ENCODE data around the gene RBBP8NL.

RBBP8NL gene

DNA sequence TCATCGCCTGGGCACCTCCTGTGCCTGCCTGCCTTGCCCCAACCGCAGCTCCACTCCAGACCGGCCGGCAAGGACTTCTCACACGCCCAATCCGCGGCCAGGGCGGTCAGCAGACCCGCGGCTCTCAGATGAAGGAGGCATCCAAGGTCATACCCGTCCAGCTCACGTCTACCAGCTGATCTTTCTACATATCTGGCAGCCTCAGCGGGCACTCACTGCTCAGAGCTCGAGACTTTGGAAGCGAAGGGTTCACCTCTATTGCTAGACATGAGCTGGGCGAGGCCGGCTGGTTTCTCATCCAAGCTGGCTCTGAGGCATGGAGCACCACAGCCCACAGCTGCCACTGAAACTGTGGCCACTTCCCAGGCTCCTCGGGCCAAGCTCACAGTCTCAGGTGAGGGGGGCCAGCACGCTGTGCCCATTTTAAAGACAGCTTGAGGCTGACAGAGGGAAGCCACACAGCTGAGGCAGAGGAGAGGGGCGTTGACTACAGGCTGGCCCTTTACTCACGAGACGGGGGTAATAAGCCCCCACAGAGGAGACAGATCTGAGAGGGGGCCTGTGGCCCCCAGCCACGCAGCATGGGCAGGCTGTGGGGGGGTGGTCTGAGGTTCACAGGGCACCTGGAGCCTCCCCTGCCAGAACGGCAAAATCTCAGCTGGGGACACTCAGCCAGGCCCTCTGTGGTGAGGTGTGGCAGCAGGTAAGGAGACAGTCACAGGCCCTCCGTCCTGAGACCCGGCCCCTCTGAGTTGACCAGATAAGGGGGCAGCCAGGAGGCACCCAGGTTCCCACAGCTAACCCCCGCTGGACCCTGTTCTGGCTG, 62.2 kb downstream of the RBBP8NL start:
- Histone ChIP-seq H3K27me3 (replicated peaks; ENCODE audit: control insufficient read depth, insufficient read depth, low read length) (no peaks in the 10 kb centered on the region), H3K4me1 (ENCODE audit: control insufficient read depth, insufficient read depth, low read length) (peaks cover 28% of the 10 kb centered on the region), H3K9ac (ENCODE audit: low read length) (no peak overlapping the region), H3K9me3 (ENCODE audit: control insufficient read depth, low read length) (no peaks in the 10 kb centered on the region), H3K4me3 (ENCODE audit: low read length) (no peak overlapping the region), H3K36me3 (ENCODE audit: control insufficient read depth, insufficient read depth, low read length, severe bottlenecking) (no peaks in the 10 kb centered on the region)
- no peak for DNase-seq (ENCODE audit: low read depth)

DNA sequence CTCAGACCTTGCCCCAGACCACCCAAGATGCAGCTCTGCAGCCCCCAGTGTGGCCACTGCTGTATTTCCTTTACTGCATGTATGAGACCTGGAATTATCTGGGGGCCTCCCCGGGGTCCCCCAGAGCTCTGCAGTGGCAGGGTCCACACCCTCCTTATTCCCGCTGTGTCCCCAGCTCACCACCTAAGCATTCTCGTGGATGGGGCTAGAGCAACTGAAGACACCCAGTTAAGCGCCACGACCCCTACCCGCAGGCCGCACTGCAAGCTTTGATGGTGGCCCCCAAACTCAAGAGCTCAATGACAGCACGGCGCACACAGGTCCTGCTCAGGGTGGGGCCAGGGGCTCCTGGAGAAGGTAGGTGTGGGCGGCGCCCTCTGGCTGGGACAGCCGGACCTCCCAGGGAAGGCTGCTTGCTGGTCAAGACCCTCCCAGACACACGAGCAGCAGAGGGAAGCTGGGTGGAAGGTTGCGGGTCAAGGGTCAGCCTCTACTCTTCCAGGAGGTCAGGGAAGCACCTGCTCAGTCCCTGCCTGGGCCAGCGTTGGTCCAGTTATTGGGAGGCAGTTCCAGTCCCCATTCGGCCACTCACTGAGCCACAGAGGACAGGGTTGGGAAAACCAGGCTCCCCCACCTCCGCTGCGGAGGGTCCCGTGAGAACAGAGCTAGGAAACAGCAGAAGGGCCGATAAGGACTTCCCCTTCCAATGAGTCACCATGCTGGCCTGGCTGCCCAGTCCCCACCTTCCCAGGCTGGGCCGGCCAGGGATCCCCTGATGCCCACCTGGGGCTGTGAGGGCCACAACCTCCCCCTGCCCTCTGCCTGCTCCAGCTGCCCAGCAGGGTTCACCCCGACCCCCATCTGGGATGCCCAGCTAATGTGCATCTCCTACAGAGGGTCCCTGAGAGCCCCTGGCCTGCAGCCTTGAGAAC, 63.2 kb downstream of the RBBP8NL start:
- Histone ChIP-seq H3K4me3 (ENCODE audit: low read length) (no peak overlapping the region), H3K36me3 (ENCODE audit: control insufficient read depth, insufficient read depth, low read length, severe bottlenecking) (no peaks in the 10 kb centered on the region), H3K27me3 (replicated peaks; ENCODE audit: control insufficient read depth, insufficient read depth, low read length) (no peaks in the 10 kb centered on the region), H3K4me1 (ENCODE audit: control insufficient read depth, insufficient read depth, low read length) (peaks cover 21% of the 10 kb centered on the region), H3K9me3 (ENCODE audit: control insufficient read depth, low read length) (no peaks in the 10 kb centered on the region), H3K9ac (ENCODE audit: low read length) (no peak overlapping the region)
- no peak for DNase-seq (ENCODE audit: low read depth)

DNA sequence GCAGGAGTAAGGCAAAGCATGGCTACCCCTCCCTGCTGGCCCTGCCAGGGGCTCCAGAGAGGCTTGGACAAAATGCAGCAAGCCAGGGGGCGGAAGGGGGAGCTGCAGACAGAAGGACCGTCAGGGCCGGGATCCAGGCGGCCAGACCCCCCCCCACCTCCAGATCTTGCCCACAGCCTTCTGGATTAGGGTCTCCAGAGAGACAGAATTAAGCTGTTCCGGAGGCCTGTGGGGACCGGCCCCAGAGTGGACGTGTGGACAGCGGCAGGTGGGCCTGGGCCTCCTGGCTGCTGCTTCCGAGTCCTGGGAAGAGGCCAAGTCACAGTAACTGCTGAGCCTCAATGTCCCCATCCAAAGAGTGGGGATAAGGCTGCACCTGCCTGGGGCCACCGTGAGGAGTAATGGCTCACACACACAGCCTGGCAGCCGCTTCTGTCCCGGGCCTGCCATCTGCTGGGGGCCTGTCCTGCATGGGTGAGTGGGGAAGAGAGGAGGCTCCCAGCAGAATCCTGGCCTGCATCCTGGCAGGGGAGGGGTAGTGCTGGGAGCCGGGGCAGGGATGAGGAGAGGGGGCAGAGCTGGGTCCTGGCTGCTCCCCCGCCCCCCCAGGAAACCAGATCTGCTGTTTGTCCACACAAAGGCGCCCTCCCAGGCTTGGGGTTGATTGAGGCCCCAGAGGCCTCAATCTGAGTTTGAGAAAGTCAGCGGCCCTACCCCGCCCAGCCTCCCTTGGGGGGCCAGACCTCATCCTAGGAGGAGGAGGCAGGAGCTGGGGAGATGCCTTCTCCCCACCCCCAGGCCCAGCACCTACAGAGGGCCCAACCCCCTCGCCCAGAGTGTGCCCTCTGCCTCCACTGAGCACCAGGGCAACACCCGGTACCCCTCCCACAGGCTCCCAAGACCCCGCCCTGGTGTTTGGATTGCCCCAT, 64.1 kb downstream of the RBBP8NL start:
- peaks cover 21% of the 10 kb centered on the region for H3K4me1 ChIP-seq (ENCODE audit: control insufficient read depth, insufficient read depth, low read length)
- no peak for DNase-seq (ENCODE audit: low read depth)
- H3K4me3 ChIP-seq (ENCODE audit: low read length): no peak overlapping the region
- no peaks in the 10 kb centered on the region for H3K9me3 ChIP-seq (ENCODE audit: control insufficient read depth, low read length)
- H3K27me3 ChIP-seq (replicated peaks; ENCODE audit: control insufficient read depth, insufficient read depth, low read length): no peaks in the 10 kb centered on the region
- H3K36me3 ChIP-seq (ENCODE audit: control insufficient read depth, insufficient read depth, low read length, severe bottlenecking): no peaks in the 10 kb centered on the region
- H3K9ac ChIP-seq (ENCODE audit: low read length): no peak overlapping the region

DNA sequence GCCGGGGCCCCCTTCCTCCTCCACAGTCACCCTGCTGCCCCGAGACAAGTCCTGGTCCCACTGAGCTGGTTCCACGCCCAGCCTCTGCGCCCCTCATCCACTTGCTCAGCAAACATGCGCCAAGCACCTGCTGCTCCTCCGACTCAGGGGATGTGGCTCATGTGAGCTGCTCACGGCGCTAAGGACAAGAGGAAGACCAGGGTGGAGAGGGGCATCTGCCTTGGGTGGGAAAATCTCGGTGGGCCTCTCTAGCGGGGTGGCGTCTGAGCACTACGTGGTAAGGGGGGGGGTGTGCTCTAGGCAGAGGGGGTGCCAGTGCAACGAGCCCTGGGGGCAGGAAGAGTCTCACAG, 64.8 kb downstream of the RBBP8NL start:
- H3K9me3 ChIP-seq (ENCODE audit: control insufficient read depth, low read length): no peaks in the 10 kb centered on the region
- peaks cover 21% of the 10 kb centered on the region for H3K4me1 ChIP-seq (ENCODE audit: control insufficient read depth, insufficient read depth, low read length)
- DNase-seq (ENCODE audit: low read depth): no peak
- H3K36me3 ChIP-seq (ENCODE audit: control insufficient read depth, insufficient read depth, low read length, severe bottlenecking): no peaks in the 10 kb centered on the region
- no peaks in the 10 kb centered on the region for H3K27me3 ChIP-seq (replicated peaks; ENCODE audit: control insufficient read depth, insufficient read depth, low read length)
- H3K9ac ChIP-seq (ENCODE audit: low read length): no peak overlapping the region
- no peak overlapping the region for H3K4me3 ChIP-seq (ENCODE audit: low read length)

DNA sequence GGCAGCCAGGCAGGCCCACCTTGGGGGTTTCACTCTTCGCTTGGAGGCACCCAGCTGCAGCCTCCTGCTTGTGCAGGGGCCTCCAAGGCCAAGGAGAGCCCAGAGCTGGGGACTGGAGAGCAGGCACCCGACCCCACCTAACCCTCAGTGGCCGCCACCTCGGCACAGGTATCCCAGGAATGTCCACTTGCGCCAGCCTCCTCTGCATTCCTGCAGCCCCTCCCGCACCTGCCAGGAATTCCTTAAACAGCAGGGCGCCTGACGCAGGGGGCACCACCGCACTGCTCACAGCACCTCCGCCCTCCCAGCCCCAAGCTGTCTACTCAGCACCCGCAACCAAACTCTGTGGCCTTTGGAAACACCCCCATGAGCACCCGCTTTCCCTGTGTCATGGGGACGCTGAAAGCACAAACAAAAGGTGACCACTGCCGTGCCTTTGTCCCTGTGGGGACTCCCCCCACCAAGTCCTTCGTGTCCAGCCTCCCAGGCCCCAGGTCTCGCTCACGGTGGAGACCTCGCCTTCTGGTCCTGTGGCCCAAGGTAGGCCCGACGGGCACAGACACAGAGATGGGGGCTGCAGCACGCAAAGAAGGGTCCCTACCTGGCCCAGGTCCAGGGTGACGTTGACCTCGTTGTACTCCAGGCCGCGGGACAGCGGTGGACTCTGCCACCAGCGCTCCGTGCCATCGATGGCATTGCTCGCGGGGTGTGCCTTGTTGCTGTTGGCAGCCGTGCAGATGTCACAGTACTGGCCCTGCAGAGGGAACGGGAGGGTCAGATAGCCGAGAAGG, 65.3 kb downstream of the RBBP8NL start:
- DNase-seq (ENCODE audit: low read depth): no peak
- Histone ChIP-seq H3K9ac (ENCODE audit: low read length) (no peak overlapping the region), H3K4me3 (ENCODE audit: low read length) (no peak overlapping the region), H3K4me1 (ENCODE audit: control insufficient read depth, insufficient read depth, low read length) (peaks cover 25% of the 10 kb centered on the region), H3K27me3 (replicated peaks; ENCODE audit: control insufficient read depth, insufficient read depth, low read length) (no peaks in the 10 kb centered on the region), H3K9me3 (ENCODE audit: control insufficient read depth, low read length) (no peaks in the 10 kb centered on the region), H3K36me3 (ENCODE audit: control insufficient read depth, insufficient read depth, low read length, severe bottlenecking) (no peaks in the 10 kb centered on the region)

DNA sequence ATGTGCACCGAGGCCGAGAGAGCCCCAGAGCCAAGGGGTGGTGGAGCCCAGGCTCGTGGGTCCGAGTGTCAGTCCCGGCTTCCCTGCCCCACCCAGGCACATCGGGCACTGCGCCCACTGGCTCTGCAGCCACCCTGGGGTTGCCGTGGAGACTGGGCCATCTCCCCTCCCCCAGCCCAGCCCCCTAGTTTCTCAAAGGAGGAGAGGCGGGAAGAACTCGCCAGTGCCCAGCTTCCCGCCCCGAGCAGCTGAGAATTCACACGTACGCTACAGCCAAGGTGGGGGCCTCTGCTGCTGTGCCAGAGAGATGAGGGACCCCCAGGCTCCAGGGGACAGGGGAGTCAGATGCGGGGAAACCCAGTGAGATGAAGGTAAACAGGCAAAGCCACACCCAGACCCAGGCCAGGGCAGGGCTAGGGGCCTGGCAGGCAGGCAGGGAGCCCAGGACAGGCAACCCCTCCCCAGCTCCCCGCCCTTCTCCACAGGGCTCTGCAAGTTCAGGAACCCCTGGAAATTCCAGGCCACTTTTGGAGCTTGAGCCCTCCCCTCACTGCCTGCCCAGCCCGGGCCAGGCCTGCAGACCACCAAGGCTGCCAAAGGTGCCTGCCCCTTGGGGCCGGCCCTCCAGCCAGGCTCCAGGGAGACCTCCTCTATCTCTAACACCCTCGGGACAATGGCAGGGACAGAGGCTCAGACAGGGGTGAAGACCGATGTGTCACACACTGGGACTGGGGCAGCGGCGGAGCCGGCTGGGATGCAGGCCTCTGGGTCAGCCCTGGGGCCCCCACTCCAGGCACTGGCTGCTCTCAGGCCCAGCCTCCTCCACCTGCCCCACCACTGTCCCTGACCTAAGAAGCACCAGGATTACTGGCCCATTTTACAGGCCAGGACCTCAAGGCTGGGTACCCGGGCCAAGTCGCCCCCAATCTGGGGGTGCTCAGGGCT, 66.2 kb downstream of the RBBP8NL start:
- H3K4me3 ChIP-seq (ENCODE audit: low read length): no peak overlapping the region
- no peaks in the 10 kb centered on the region for H3K36me3 ChIP-seq (ENCODE audit: control insufficient read depth, insufficient read depth, low read length, severe bottlenecking)
- H3K9me3 ChIP-seq (ENCODE audit: control insufficient read depth, low read length): no peaks in the 10 kb centered on the region
- no peaks in the 10 kb centered on the region for H3K27me3 ChIP-seq (replicated peaks; ENCODE audit: control insufficient read depth, insufficient read depth, low read length)
- no peak overlapping the region for H3K9ac ChIP-seq (ENCODE audit: low read length)
- peaks cover 32% of the 10 kb centered on the region for H3K4me1 ChIP-seq (ENCODE audit: control insufficient read depth, insufficient read depth, low read length)
- no peak for DNase-seq (ENCODE audit: low read depth)
